Measurements from ENCODE around the gene DMTF1. TPM values are rescaled to one million over a fixed set of nuclear protein-coding genes. Genes with fewer than 3 reads are reported as not detected.

The DMTF1 gene
- total RNA-seq = 42.2 and 62.3 TPM in 2 replicates

GRCh38 chr7:87152112-87152896 is at the start of gene DMTF1:
Gene DMTF1 (plus strand): TSS chr7:87152453. CDS start chr7:87164942, 12,489 bp downstream.

DNA sequence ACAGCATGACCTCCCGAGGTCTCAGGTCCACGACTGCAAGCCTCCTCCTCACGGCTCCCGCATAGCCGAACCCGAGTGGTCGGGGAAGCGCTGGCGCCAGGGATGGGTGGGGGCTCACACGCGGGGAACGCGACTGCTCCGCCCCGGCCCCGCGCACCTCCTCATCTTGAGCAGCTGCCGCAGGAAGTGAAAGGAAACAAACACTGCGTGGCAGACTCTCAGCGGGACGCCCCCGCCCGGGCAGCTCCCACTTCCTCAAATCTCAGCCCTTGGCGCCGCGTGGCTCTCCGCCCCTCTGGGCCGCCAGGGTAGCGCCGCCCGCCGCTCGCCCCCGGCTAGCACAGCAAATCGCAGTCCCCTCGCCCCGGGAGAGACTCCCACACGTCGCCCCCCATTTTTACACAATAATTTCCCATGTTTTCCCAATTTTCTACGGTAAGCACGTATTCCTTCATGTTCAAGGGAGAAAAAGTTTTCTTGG is 67.3 kb downstream of the DMTF1 start, which contains the start of gene TMEM243:
TMEM243 (minus strand) TSS at position 188 of the 481 bp plus-strand sequence. CDS start 229 bp downstream, outside the sequence.

Other genes with a start within 250 kb of the DMTF1 start
- 18.2 and 32.4 TPM in 2 replicates for gene ELAPOR2, start 92.8 kb upstream of the DMTF1 start, total RNA-seq
- 52.3 and 63.0 TPM in 2 replicates for gene TMEM243, start 67.3 kb downstream of the DMTF1 start, total RNA-seq
- gene CROT, start 193.2 kb downstream of the DMTF1 start, total RNA-seq = 7.5 and 17.2 TPM in 2 replicates